Omental fat pad (tissue), 4 donors: ENCODE data around the gene KCNG2. TPM values are rescaled to one million over a fixed set of nuclear protein-coding genes. Genes with fewer than 3 reads are reported as not detected.
"Not testable (repeated sequence)": the region's sequence is repeated elsewhere in the genome, so short reads cannot be mapped to it uniquely, and the experiment has no call there.

Source experiments
- ATAC-seq: fragments of 150-250 bp; one replicate; pipeline ENCODE4 v1.9.1; 2016; ENCODE audit warnings: mild to moderate bottlenecking, moderate library complexity; ENCODE audit not compliant: low FRiP score
- DNase-seq: peaks from one replicate; pipeline ENCODE4 v3.0.0-alpha.2; 2019; ENCODE audit warnings: low spot score
- total RNA-seq, 4 donors: library from RNA; depleted of rRNA; stranded (reverse); fragments of >200 nt; gene quantifications; one replicate each; pipeline ENCODE4 v1.1.0, GENCODE V29; 2016
- TF ChIP-seq, protein P1 (sequence below), 3 donors: fragments of 450-650 bp; IDR thresholded peaks; one replicate each; pipeline ENCODE4 v1.5.1; 2016 to 2017; ENCODE audit warnings: antibody characterized with exemption in 3 of 3, mild to moderate bottlenecking in 3 of 3, moderate library complexity in 2 of 3

Gene KCNG2
- total RNA-seq, 4 donors from 2014 or later, result 0.75 to 2.4 (median 0.96) TPM; not detected in 1

DNA sequence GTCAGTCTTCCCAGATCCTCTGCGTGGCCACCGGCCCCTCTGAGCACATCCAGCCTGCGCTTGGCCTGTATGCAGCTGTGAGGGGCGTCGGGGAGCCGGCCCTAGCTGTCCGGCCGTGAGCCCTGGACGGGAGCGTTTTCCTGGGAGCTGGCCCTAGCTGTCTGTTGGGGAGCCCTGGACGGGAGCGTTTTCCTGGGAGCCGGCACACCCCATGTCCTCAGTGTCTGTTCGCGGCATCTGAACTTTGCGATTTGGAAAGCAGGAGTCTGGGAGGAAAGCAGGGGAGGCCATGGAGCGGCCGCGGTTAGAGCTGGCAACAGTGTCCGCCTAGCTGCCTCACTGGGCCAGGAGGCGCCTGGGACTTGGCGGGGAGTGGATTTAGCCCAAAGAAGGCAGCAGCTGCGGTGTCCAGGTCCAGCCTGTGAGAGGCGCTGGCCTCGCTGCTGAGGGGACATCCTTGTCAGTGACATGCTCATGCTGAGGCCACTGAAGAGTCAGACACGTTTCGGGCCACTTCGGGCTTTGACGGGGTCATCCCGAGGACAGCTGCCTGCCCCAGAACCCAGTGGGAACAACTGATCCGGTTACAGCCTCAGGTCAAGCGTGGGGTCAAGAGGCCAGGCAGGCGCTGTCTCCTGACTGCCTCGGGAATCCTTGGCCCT is 75.8 kb downstream of the KCNG2 start:
- ATAC-seq, result no peak

DNA sequence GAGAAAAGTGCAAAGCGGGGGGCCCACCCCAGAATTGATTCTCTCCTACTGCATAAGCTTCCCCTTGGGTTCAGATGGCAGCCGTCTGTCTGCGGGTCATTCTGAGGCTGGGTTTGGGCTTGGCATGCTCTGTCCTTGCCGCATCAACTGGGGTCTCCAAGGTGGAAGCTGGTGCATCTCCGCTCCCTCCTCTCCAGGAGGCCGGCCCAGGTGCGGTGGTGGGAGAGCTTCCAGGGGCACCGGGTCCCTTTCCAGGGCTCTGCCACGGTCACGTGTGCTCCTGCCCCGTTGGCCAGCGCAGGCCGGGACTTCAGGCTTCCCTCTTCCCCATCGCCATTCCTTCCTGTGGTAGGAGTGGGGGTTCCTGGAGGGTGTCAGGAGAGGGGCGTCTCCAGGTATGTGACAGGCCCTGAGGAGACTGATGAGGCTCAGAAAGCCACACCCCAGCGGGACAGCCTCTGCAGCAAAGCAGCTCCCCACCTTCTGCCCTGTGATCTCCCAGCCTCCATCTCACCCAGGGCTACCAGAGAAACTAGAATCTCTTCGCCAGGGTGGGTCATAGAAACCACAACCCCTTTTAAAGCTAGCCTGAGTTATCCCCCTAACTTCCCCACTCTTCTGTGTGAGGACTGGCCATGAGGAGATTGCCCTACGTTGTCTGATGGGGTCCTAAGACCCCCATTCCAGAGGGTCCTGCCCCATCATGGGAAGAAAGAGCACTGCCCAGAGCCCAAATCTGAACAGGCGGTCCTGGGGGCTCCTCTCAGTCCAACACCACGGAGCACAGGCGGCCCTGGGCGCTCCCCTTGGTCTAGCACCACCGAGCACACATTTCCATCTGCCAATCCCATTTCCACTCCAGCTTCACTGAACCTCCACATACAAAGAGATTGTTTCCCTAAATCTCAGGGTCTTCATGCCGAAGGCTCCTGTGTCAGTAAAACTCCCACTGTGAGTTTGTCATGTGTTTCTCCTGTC is 77.1 kb downstream of the KCNG2 start:
- TF ChIP-seq, protein P1, sequence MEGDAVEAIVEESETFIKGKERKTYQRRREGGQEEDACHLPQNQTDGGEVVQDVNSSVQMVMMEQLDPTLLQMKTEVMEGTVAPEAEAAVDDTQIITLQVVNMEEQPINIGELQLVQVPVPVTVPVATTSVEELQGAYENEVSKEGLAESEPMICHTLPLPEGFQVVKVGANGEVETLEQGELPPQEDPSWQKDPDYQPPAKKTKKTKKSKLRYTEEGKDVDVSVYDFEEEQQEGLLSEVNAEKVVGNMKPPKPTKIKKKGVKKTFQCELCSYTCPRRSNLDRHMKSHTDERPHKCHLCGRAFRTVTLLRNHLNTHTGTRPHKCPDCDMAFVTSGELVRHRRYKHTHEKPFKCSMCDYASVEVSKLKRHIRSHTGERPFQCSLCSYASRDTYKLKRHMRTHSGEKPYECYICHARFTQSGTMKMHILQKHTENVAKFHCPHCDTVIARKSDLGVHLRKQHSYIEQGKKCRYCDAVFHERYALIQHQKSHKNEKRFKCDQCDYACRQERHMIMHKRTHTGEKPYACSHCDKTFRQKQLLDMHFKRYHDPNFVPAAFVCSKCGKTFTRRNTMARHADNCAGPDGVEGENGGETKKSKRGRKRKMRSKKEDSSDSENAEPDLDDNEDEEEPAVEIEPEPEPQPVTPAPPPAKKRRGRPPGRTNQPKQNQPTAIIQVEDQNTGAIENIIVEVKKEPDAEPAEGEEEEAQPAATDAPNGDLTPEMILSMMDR (IDR thresholded peaks at IDR 0.05), result no peak
- ATAC-seq, result no peak
- no peak for DNase-seq

More for the DNA sequence above, 75.8 kb downstream of the KCNG2 start:
- DNase-seq, result no peak
- TF ChIP-seq, protein P1 (IDR thresholded peaks at IDR 0.05), result no peak

DNA sequence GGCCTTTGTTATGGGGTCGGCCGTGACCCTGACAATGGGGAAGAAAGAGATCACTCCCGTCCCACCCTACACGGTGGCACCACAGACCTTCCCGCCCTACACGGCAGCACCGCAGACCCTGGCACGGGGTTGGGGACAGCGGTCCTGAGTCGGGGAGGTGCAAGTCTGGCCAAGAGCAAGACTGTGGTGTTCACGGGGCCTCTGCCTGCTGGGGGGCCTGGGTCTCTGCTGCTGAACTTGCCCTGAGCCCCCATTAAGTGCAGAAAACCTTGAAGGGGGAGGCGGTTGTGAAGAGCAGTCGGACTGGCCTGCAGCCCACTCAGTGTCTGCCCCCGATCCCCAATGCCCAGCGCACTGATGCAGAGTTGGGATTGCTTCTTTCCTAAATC is 77.8 kb downstream of the KCNG2 start:
- ATAC-seq (no peak), DNase-seq (no peak)
- TF ChIP-seq, protein P1 (IDR thresholded peaks at IDR 0.05), result no peak

DNA sequence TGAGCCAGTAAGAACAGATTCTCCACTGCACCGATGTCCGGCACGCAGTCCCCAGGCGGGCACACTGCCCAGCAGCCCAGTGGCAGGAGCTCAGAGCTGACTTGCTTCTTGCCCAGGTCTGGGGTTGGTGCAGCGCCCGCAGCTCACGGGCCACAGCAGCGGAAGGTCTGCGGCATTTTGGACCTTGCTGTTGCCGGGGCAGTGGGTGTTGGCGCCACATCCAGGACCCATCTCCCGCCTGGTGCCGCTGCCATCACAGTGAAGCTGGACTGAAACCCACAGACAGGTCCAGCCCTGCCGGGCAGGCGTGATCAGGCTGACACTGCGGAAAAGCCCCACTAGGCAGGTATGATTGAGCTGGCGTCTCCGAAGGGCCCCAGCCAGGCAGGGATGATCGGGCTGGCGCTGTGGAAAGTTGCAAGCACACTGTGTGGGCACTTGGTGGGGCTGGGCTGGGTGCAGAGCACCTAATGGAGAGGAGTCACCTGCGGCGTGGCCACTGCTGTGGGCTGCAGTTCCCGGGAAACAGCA is 78.3 kb downstream of the KCNG2 start:
- ATAC-seq, result no peak
- TF ChIP-seq, protein P1 (IDR thresholded peaks at IDR 0.05), result no peak
- DNase-seq, result no peak

DNA sequence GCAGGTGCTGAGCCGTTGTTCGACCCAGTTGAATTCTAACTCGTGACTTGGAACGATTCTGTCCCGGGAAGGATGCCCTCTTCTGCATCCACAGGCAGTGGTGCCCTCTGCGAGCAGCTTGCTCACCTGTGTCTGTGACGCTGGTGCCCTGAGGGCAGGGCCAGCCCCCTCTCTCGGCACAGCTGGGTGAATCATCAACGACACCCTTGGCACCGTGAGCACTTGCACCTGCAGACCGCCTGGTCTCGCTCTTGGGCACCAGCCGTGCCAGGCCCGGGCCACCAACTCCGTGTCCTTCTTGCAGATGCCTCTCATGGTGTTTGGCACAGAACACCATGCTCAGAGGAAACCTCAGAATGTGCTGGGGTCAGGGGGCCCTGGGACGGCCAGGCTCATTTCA is 78.8 kb downstream of the KCNG2 start:
- no peak for ATAC-seq
- DNase-seq, result no peak
- TF ChIP-seq, protein P1 (IDR thresholded peaks at IDR 0.05), result no peak

DNA sequence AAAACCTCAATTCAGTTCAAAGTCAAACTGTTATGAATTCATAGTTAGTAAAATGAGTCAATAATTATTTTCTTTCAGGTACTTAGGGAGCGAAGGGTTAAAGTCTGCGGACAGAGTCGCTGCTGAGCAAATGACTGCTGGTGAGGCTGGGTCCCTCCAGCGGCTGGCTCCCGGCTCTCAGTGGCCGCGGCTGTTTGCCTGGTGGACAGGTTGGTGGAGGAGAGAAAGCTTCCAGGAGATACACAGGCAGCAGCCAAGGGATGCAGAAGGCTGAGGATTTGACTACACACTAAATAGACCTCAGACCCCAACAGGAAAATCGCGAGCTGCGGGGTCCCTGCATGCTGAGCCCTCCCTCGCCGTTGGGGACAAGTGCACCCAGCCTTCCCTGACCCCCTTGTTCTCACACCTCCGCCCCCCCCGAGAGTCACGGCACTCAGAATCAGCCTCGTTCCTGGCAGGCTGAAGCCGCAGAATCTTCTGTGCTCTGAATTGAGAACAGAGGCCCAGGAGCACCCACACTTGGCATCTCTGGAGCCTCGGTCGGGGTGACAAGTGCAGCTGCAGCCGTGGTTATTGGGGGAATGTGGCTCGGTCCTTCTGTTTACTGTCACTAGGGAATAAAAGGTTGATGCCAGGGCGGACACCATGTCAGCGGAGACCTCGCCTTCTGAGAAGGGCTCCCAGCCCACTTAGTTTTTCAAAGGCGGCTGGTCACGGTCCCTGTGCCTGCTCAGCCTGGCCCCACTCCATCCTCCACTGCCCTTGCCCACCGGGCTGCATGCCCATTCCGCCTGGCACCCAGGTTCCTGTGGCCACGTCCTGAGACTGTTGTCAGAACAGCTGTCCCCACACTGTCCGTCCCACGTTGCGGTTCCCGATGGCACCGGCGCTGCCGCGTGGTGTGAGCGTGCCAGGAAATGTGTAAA is 79.7 kb downstream of the KCNG2 start:
- TF ChIP-seq, protein P1 (IDR thresholded peaks at IDR 0.05), result no peak
- ATAC-seq (no peak), DNase-seq (no peak)

DNA sequence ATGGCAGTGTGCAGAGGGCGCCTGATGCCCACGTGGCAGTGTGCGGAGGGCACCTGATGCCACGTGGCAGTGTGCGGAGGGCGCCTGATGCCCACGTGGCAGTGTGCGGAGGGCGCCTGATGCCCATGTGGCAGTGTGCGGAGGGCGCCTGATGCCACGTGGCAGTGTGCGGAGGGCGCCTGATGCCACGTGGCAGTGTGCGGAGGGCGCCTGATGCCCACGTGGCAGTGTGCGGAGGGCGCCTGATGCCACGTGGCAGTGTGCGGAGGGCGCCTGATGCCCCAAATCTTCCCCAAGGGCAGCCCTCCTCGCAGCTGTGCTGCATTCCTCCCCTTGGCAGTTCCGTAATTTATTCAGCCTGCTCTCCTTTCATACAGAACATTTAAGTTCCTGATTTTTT is 80.5 kb downstream of the KCNG2 start:
- DNase-seq, ATAC-seq: not testable (repeated sequence)
